GM23248 (cell line): Measurements from ENCODE around the gene CD83.

Experiments used
- EZH2 ChIP-seq: fragments of 200-600 bp; sonication (generic); IDR thresholded peaks from 2 replicates; pipeline ENCODE4 v1.6.1; 2018; ENCODE audit warnings: antibody characterized with exemption, mild to moderate bottlenecking; ENCODE audit not compliant: insufficient read depth, poor library complexity, severe bottlenecking
- EZH2phosphoT487 ChIP-seq: fragments of 200-600 bp; sonication (generic); IDR thresholded peaks from 2 replicates; pipeline ENCODE4 v1.6.1; 2018; ENCODE audit warnings: antibody characterized with exemption, moderate library complexity, mild to moderate bottlenecking, low read depth; ENCODE audit not compliant: insufficient read depth

GRCh38 chr6:14162826-14163225 is 45.3 kb downstream of the CD83 start:
- TF ChIP-seq EZH2phosphoT487 (no peak), EZH2 (no peak)
